Psoas muscle (tissue), 8 donors: ENCODE data around the gene HBM. TPM values are rescaled to one million over a fixed set of nuclear protein-coding genes. Genes with fewer than 3 reads are reported as not detected.

Experiments
- ATAC-seq, 4 donors: fragments of 200-7000 bp; cut with Tn5 transposase; one replicate each; pipeline ENCODE4 v1.9.1; 2020; ENCODE audit warnings: moderate library complexity in 3 of 4, mild to moderate bottlenecking in 2 of 4
- DNase-seq, 2 donors: peaks; one replicate each; pipeline ENCODE4 v3.0.0-alpha.2; 2020
- H3K27ac ChIP-seq: fragments of 200-600 bp; one replicate; pipeline ENCODE4 v1.8.0; 2022
- H3K27me3 ChIP-seq, 3 donors: fragments of 200-600 bp in 1 of 3; one replicate each; pipeline versions ENCODE4 v1.6.1 to v1.8.0; 2013 to 2022; ENCODE audit warnings: low read length in 2 of 3, mild to moderate bottlenecking in 2 of 3, moderate library complexity in 1 of 3; ENCODE audit not compliant: insufficient read depth in 3 of 3
- H3K36me3 ChIP-seq, 2 donors: fragments of 200-600 bp in 1 of 2; one replicate each; pipeline versions ENCODE4 v1.6.1 to v1.8.0; 2013 to 2022; ENCODE audit warnings: low read depth in 1 of 2, mild to moderate bottlenecking in 1 of 2, moderate library complexity in 1 of 2; ENCODE audit not compliant: insufficient read depth in 1 of 2
- H3K4me1 ChIP-seq: fragments of 200-600 bp; one replicate; pipeline ENCODE4 v1.8.0; 2022
- H3K4me3 ChIP-seq: fragments of 200-600 bp; one replicate; pipeline ENCODE4 v1.8.0; 2022; ENCODE audit warnings: mild to moderate bottlenecking
- H3K9me3 ChIP-seq: fragments of 200-600 bp; one replicate; pipeline ENCODE4 v1.8.0; 2022
- CTCF ChIP-seq: fragments of 200-600 bp; IDR thresholded peaks from one replicate; pipeline ENCODE4 v1.8.0; 2022; ENCODE audit warnings: antibody characterized with exemption
- WGBS, 3 donors: extraction: QIAGEN DNeasy Blood & Tissue Kit; methylation state at CpG; one replicate each; pipeline versions ENCODE4 v1.1.6 to v1.1.7; 2013; 5-methylcytosine and 5-hydroxymethylcytosine counted together
- intact Hi-C, 2 donors: fragments of 100-400 bp; cut with DNase I; formaldehyde crosslinking; loops; one replicate each; pipeline versions ENCODE4 v1.11.0 to v1.14.2; 2022
- polyA plus RNA-seq, 3 donors: library from polyadenylated mRNA; stranded (reverse); fragments of 200-250 nt; gene quantifications; one replicate each; pipeline ENCODE4 v1.2.3, GENCODE V29; 2013
- total RNA-seq, 4 donors: library from RNA; stranded (reverse); fragmentation: NEBNext Ultra II Directional in 2 of 4; extraction: Animal tissue kit (Norgen Biotek cat#: 25700) in 2 of 4; gene quantifications; one replicate each; pipeline versions ENCODE4 v1.2.1 to v1.2.4, GENCODE V29; 2021 to 2023
- donor health status: healthy with polysubstance abuse.
- donor health status: DM: no; HTN: no; CAD: no; lungs with moderate emphysema.
- donor health status: Bipolar disorder and iron deficiency.
- donor health status: healthy.
- donor health status: DM: yes; HTN: yes; CAD: no.
- donor health status: DM: no; HTN: no; CAD: no.
- donor health status: DM: no; HTN: no; CAD: no.
- donor health status: DM: yes; HTN: yes; CAD: no.

Gene HBM
- total and polyA plus RNA-seq, 7 donors, result 2.9 TPM; not detected in 6

GRCh38 chr16:164827-165538, 795 bp upstream of the HBM start:
- intact Hi-C loops, result no loop called here
- Histone ChIP-seq H3K4me1 (peaks cover 11% of the 10 kb centered on the region), H3K36me3 (no peaks in the 10 kb centered on the region), H3K9me3 (no peaks in the 10 kb centered on the region), H3K27me3 (peaks cover 0 to 62% (median 33%) of the 10 kb centered on the region in 3 donors), H3K27ac (no peak overlapping the region), H3K4me3 (peak overlapping the region; percentile 34)
- ATAC-seq, result peak in 3 of 4 donors; percentile 23 to 56 (median 44)
- TF ChIP-seq CTCF, result no peak
- DNase-seq, result no peak
- 1 to 2% (median 1%) methylated on average over 23 to 47 of the region's 77 CpGs for WGBS, 3 donors

GRCh38 chr16:166375-167121, 770 bp downstream of the HBM start:
- DNase-seq (no peak), ATAC-seq (peak in 2 of 4 donors; percentile 23 to 29)
- peak overlapping the region; percentile 34 for H3K4me3 ChIP-seq
- 2 to 4% (median 2%) methylated on average over 41 to 45 of the region's 45 CpGs for whole genome bisulfite sequencing, 3 donors
- no peak overlapping the region for H3K27ac ChIP-seq
- intact Hi-C loops, result no loop called here
- H3K4me1 ChIP-seq, result peaks cover 11% of the 10 kb centered on the region
- H3K9me3 ChIP-seq, result no peaks in the 10 kb centered on the region
- H3K27me3 ChIP-seq, result peaks cover 0 to 72% (median 35%) of the 10 kb centered on the region in 3 donors
- no peaks in the 10 kb centered on the region for H3K36me3 ChIP-seq
- no peak for TF ChIP-seq CTCF

GRCh38 chr16:167122-167690, 1.4 kb downstream of the HBM start:
- no peak for DNase-seq

GRCh38 chr16:168424-168823, 2.6 kb downstream of the HBM start:
- intact Hi-C loops, result no loop called here
- Histone ChIP-seq H3K27me3 (peaks cover 0 to 71% (median 37%) of the 10 kb centered on the region in 3 donors), H3K27ac (no peak overlapping the region), H3K36me3 (no peaks in the 10 kb centered on the region), H3K9me3 (no peaks in the 10 kb centered on the region), H3K4me1 (peaks cover 11% of the 10 kb centered on the region), H3K4me3 (no peak overlapping the region)
- WGBS, 3 donors, result 47 to 64% (median 51%) methylated on average over 6 of the region's 6 CpGs
- DNase-seq (no peak), ATAC-seq (no peak)
- TF ChIP-seq CTCF, result no peak

More at GRCh38 chr16:167122-167690, 1.4 kb downstream of the HBM start:
- no peak for TF ChIP-seq CTCF
- 8 to 12% (median 10%) methylated on average over 11 of the region's 11 CpGs for WGBS, 3 donors
- H3K4me1 ChIP-seq, result peaks cover 11% of the 10 kb centered on the region
- no peak overlapping the region for H3K4me3 ChIP-seq
- peaks cover 0 to 69% (median 37%) of the 10 kb centered on the region in 3 donors for H3K27me3 ChIP-seq
- no peaks in the 10 kb centered on the region for H3K36me3 ChIP-seq
- H3K27ac ChIP-seq, result no peak overlapping the region
- H3K9me3 ChIP-seq, result no peaks in the 10 kb centered on the region
- ATAC-seq, result no peak
- intact Hi-C loops, result no loop called here
